ENCODE results near the gene PIF1.

PIF1 gene

DNA sequence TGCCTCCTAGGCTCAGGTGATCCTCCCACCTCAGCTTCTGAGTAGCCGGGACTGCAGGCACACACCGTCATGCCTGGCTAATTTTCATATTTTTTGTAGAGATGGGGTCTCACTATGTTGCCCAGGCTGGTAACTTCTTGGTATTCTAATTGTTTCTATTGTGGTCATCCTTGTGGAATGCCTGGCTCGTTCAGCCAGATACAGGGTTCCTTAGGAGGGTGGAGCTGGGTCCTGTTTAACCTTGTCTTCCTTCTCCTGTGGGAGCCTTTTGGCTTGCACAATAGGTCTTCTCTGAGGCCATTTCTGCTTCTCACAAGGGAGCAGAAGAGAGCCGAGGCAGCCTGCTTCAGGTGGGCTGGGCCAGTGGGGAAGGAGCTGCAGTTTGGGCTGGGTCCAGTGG lies 32.0 kb upstream of the PIF1 start:
- Histone ChIP-seq H4K20me1 (ENCODE audit: insufficient read depth, low read length) (peaks cover 73% of the 10 kb centered on the region), H3K36me3 (replicated peaks; ENCODE audit: low read depth, low read length) (peaks cover 72% of the 10 kb centered on the region), H2AFZ (ENCODE audit: low read depth, low read length) (no peak overlapping the region), H3K9ac (ENCODE audit: low read length) (no peak overlapping the region), H3K4me2 (ENCODE audit: low read length) (no peak overlapping the region), H3K27me3 (ENCODE audit: low read depth, low read length) (no peaks in the 10 kb centered on the region), H3K79me2 (ENCODE audit: low read length) (peaks cover 59% of the 10 kb centered on the region), H3K27ac (ENCODE audit: low read length) (no peak overlapping the region), H3K9me3 (ENCODE audit: insufficient read depth, low read length) (no peaks in the 10 kb centered on the region), H3K4me1 (ENCODE audit: low read length) (no peaks in the 10 kb centered on the region), H3K4me3 (ENCODE audit: low read length) (no peak overlapping the region)
- TF ChIP-seq EZH2phosphoT487 (IDR thresholded peaks at IDR 0.05; ENCODE audit: low read depth), result no peak
- TF ChIP-seq, protein P1, sequence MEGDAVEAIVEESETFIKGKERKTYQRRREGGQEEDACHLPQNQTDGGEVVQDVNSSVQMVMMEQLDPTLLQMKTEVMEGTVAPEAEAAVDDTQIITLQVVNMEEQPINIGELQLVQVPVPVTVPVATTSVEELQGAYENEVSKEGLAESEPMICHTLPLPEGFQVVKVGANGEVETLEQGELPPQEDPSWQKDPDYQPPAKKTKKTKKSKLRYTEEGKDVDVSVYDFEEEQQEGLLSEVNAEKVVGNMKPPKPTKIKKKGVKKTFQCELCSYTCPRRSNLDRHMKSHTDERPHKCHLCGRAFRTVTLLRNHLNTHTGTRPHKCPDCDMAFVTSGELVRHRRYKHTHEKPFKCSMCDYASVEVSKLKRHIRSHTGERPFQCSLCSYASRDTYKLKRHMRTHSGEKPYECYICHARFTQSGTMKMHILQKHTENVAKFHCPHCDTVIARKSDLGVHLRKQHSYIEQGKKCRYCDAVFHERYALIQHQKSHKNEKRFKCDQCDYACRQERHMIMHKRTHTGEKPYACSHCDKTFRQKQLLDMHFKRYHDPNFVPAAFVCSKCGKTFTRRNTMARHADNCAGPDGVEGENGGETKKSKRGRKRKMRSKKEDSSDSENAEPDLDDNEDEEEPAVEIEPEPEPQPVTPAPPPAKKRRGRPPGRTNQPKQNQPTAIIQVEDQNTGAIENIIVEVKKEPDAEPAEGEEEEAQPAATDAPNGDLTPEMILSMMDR (IDR thresholded peaks at IDR 0.05; ENCODE audit: low read depth, low read length), result no peak

- no peak overlapping the region for H3K9ac ChIP-seq (ENCODE audit: low read length)
- H3K36me3 ChIP-seq (replicated peaks; ENCODE audit: low read depth, low read length), result peaks cover 76% of the 10 kb centered on the region
- no peak overlapping the region for H3K27ac ChIP-seq (ENCODE audit: low read length)
- peaks cover 4% of the 10 kb centered on the region for H3K4me1 ChIP-seq (ENCODE audit: low read length)
- no peaks in the 10 kb centered on the region for H3K27me3 ChIP-seq (ENCODE audit: low read depth, low read length)
- H3K9me3 ChIP-seq (ENCODE audit: insufficient read depth, low read length), result no peaks in the 10 kb centered on the region
- H3K4me3 ChIP-seq (ENCODE audit: low read length), result no peak overlapping the region
- no peak overlapping the region for H3K4me2 ChIP-seq (ENCODE audit: low read length)
- peaks cover 81% of the 10 kb centered on the region for H4K20me1 ChIP-seq (ENCODE audit: insufficient read depth, low read length)
- H3K79me2 ChIP-seq (ENCODE audit: low read length), result peaks cover 67% of the 10 kb centered on the region
- no peak overlapping the region for H2AFZ ChIP-seq (ENCODE audit: low read depth, low read length)
- TF ChIP-seq EZH2phosphoT487 (IDR thresholded peaks at IDR 0.05; ENCODE audit: low read depth), result no peak
- TF ChIP-seq, protein P1 (IDR thresholded peaks at IDR 0.05; ENCODE audit: low read depth, low read length), result no peak
These were observed 31.1 kb upstream of the PIF1 start for GRCh38 chr15:64856429-64857145.

GRCh38 chr15:64855205-64855975 lies 29.9 kb upstream of the PIF1 start:
- H3K9me3 ChIP-seq (ENCODE audit: insufficient read depth, low read length), result no peaks in the 10 kb centered on the region
- TF ChIP-seq, protein P1 (IDR thresholded peaks at IDR 0.05; ENCODE audit: low read depth, low read length), result no peak
- TF ChIP-seq EZH2phosphoT487 (IDR thresholded peaks at IDR 0.05; ENCODE audit: low read depth), result no peak
- H3K9ac ChIP-seq (ENCODE audit: low read length), result no peak overlapping the region
- H3K4me3 ChIP-seq (ENCODE audit: low read length), result no peak overlapping the region
- no peaks in the 10 kb centered on the region for H3K27me3 ChIP-seq (ENCODE audit: low read depth, low read length)
- H3K79me2 ChIP-seq (ENCODE audit: low read length), result peaks cover 79% of the 10 kb centered on the region
- peaks cover 90% of the 10 kb centered on the region for H4K20me1 ChIP-seq (ENCODE audit: insufficient read depth, low read length)
- H3K4me2 ChIP-seq (ENCODE audit: low read length), result no peak overlapping the region
- peaks cover 78% of the 10 kb centered on the region for H3K36me3 ChIP-seq (replicated peaks; ENCODE audit: low read depth, low read length)
- H3K27ac ChIP-seq (ENCODE audit: low read length), result no peak overlapping the region
- no peak overlapping the region for H2AFZ ChIP-seq (ENCODE audit: low read depth, low read length)
- H3K4me1 ChIP-seq (ENCODE audit: low read length), result peaks cover 16% of the 10 kb centered on the region

DNA sequence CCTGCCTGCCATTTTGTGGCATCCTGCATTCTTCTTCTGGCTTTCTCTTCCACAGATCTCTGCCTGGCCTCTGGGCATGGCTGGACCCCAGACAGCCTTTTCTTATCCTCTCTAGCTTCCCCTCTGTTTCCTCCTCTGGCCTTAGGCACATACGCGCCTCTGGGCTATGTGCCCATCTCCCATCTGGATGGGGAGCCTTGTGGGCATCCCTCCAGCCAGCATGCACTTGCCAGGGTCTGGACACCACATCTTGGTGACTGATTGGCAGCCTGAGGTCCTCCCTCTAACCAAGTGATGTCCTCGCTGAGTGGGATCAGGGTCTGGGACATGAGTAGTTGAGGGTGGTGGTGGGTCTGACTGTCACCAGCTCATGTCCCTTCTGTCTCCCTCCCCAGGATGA lies 29.1 kb upstream of the PIF1 start:
- Histone ChIP-seq H4K20me1 (ENCODE audit: insufficient read depth, low read length) (peaks cover 85% of the 10 kb centered on the region), H3K4me3 (ENCODE audit: low read length) (no peak overlapping the region), H3K4me2 (ENCODE audit: low read length) (no peak overlapping the region), H3K9me3 (ENCODE audit: insufficient read depth, low read length) (no peaks in the 10 kb centered on the region), H2AFZ (ENCODE audit: low read depth, low read length) (no peak overlapping the region), H3K27ac (ENCODE audit: low read length) (no peak overlapping the region), H3K79me2 (ENCODE audit: low read length) (peaks cover 81% of the 10 kb centered on the region), H3K27me3 (ENCODE audit: low read depth, low read length) (no peaks in the 10 kb centered on the region), H3K4me1 (ENCODE audit: low read length) (peaks cover 20% of the 10 kb centered on the region), H3K36me3 (replicated peaks; ENCODE audit: low read depth, low read length) (peaks cover 73% of the 10 kb centered on the region), H3K9ac (ENCODE audit: low read length) (no peak overlapping the region)
- TF ChIP-seq, protein P1 (IDR thresholded peaks at IDR 0.05; ENCODE audit: low read depth, low read length), result no peak
- TF ChIP-seq EZH2phosphoT487 (IDR thresholded peaks at IDR 0.05; ENCODE audit: low read depth), result no peak

All from OCI-LY3 (cell line).